ENCODE data around the gene C16orf74.

GRCh38 chr16:85731179-85731578, 19.7 kb downstream of the C16orf74 start:
- TF ChIP-seq TP53 (CRISPR knock-in tag; IDR thresholded peaks at IDR 0.05): no peak
- no peak for TF ChIP-seq POLR2A (IDR thresholded peaks at IDR 0.05; ENCODE audit: low read length)
